ENCODE data around the gene MAST4.

- TF ChIP-seq ZBTB8A (tag by site-specific recombination; IDR thresholded peaks at IDR 0.05), result no peak
- TF ChIP-seq CTCF (tag by site-specific recombination; IDR thresholded peaks at IDR 0.05), result no peak
- no peak for TF ChIP-seq ZSCAN5A (tag by site-specific recombination; IDR thresholded peaks at IDR 0.05)
- no peak for TF ChIP-seq ZBTB7A (tag by site-specific recombination; IDR thresholded peaks at IDR 0.05; ENCODE audit: low read depth)
- TF ChIP-seq ZNF214 (tag by site-specific recombination; IDR thresholded peaks at IDR 0.05; ENCODE audit: borderline replicate concordance), result no peak
- no peak for TF ChIP-seq SETDB1 (IDR thresholded peaks at IDR 0.05; ENCODE audit: insufficient read length, low read length)
- TF ChIP-seq ZNF768 (tag by site-specific recombination; IDR thresholded peaks at IDR 0.05), result no peak
Measured at GRCh38 chr5:66741394-66741793, 145.2 kb downstream of the MAST4 start.
